CD4-positive, alpha-beta T cell treated with Interleukin-2 at 100 ng/mL for 4 hours (primary cell): ENCODE results near the gene ADGRD1.
"Not testable (repeated sequence)": the region's sequence is repeated elsewhere in the genome, so short reads cannot be mapped to it uniquely, and the experiment has no call there.

Experiments used
- DNase-seq: peaks from one replicate; pipeline ENCODE4 v3.0.0-alpha.2; 2020; ENCODE audit warnings: low spot score

ADGRD1 gene

GRCh38 chr12:131055596-131056233 is 102.0 kb downstream of the ADGRD1 start:
- DNase-seq: no peak

GRCh38 chr12:131056626-131057025 is 102.9 kb downstream of the ADGRD1 start:
- DNase-seq: no peak

- no peak for DNase-seq
Observed at GRCh38 chr12:131057211-131057721, 103.6 kb downstream of the ADGRD1 start.

DNA sequence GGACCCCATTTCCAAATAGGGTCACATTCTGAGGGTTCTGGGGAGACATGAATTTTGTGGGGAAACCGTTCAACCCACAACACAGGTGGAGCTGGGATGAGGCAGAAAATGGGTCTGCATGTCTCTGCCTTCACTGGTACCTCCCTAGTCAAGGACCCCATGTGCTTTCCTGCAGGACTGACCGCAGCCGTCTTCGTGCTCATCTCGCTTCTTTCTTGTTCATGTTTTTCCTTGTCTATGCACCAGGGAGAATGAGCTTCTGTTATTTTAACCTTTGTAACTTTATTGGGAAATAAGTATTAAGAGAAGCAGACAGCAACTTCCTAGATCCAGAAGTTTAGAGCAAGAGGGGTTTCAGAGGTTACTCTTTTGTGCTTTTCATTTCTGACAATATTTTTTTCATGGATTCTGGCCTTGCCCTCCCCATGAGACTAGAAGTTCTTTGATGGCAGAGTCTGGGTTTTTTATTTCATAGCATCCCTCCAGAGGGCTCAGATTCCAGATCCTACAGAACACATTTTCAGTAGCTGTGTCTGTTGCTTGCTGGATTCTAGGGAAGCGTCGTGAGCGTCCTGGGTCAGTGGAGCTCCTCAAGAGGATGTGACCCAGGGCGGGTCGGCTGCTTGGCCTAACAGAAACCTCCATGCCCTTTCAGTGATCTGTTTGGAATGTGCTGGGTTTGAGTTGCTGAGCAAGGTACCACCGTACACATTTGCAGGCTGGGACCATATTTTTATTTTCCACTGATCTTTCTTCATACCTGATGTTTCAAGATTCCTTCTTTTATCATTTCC is 104.2 kb downstream of the ADGRD1 start:
- DNase-seq: no peak

DNA sequence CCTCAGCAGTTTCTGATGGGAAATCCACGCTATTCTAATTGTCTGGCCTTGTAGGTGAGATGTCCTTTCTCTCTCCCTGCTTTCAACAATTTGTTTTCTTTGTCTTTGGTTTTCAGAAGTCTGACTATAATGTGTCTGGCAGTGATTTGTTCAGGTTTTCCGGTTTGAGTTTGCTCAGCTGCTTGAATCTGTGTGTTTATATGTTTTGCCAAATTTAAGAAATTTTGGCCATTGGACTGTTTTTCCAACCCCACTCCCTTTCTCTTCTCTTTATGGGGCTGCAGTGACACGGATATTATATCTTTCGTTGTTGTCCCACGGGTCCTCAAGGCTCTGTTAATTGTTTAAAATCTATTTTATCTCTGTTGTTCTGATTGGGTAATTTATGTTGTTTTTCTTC is 105.0 kb downstream of the ADGRD1 start:
- DNase-seq: no peak

GRCh38 chr12:131060011-131060703 is 106.5 kb downstream of the ADGRD1 start:
- DNase-seq: no peak

GRCh38 chr12:131061041-131061806 is 107.5 kb downstream of the ADGRD1 start:
- no peak for DNase-seq

DNA sequence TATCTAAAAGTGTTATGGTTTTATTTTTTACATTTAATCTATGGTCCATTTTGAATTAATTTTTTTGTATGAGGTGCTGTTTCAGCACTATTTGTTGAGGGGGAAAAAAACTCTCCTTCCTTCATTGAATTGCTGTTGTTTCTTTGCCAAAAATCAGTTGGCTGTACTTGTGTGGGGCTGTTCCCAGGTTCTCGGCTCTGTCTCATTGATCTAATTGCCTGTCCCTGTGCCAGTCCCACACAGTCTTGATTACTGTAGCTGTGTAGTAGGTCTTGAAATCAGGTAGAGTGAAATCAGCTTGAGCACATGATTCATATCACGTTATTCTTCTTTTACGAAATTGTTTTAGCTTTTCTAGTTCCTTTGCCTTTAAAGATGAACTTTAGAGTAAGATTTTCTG is 109.7 kb downstream of the ADGRD1 start:
- no peak for DNase-seq

DNA sequence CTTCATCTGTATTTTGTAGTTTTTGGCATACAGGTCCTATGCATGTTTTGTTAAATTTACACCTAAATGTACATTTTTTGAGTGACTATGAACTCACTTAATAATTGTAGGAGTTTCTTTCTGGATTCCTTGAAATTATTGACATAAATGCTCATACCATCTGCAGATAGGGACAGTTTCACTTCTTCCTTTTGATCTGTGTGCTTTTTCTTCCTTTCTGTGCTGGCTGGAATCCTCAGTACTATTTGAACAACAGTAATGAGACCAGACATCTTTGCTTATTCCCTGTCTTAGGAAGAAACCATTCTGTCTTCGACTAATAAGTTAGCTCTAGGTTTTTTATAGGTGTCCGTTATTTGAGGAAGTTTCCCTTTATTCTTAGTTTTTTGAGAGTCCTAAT is 110.3 kb downstream of the ADGRD1 start:
- no peak for DNase-seq

- DNase-seq: no peak
Observed at GRCh38 chr12:131065279-131065678, 111.6 kb downstream of the ADGRD1 start.

DNA sequence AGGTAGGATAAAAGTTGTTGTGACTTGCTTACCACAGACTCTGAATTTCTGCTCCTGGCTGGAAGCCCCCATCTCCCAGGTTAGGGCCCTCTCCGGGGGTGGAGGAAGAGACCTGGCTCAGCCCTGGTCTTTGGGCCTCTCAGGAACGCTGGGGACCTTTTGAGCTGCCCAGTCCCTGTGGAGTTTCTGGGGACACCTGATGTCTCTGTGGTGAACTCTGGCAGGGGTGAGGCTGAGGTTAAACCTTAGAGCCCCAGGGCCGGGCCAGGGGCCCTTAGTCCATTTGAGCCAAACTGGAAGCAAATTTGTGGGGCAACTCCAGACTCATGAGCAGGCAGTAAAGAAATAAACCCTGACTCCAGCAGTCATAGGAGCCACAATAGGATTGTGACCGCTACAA is 112.1 kb downstream of the ADGRD1 start:
- no peak for DNase-seq

DNA sequence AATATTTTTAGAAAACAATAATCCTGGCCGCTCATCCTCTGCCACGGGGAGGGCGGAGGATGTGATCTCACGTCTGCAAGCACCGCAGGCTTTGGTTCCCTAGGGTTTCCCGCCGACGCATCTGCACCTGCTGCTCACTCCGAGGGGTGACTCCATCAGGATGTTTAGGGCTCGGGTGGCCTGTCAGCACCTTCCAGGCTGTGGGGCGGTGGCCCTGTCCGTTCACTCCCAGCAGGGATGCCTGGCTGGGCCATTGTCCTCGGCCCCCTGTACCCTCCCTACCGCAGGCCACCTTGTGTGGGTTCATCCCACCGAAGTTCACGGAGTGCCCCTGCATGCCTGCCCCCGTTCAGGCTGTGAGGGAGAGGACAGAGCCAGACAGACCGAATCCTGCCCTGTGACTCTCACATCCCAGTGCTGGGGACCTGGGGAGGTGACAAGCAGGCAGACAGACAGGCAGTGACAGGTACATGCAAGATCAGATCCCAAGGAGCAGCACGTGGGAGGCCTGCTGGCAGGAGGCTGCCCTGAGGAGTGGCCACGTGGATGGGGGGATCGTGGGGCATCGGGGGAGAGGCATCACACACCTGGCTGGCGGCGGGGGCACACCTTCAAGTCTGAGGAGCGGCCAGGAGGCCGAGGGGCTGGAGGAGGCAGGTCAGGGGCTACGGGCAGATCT is 112.6 kb downstream of the ADGRD1 start:
- DNase-seq: no peak

GRCh38 chr12:131066886-131067490 is 113.3 kb downstream of the ADGRD1 start:
- no peak for DNase-seq

- DNase-seq: no peak
Observed at GRCh38 chr12:131067981-131068851, 114.5 kb downstream of the ADGRD1 start.

DNA sequence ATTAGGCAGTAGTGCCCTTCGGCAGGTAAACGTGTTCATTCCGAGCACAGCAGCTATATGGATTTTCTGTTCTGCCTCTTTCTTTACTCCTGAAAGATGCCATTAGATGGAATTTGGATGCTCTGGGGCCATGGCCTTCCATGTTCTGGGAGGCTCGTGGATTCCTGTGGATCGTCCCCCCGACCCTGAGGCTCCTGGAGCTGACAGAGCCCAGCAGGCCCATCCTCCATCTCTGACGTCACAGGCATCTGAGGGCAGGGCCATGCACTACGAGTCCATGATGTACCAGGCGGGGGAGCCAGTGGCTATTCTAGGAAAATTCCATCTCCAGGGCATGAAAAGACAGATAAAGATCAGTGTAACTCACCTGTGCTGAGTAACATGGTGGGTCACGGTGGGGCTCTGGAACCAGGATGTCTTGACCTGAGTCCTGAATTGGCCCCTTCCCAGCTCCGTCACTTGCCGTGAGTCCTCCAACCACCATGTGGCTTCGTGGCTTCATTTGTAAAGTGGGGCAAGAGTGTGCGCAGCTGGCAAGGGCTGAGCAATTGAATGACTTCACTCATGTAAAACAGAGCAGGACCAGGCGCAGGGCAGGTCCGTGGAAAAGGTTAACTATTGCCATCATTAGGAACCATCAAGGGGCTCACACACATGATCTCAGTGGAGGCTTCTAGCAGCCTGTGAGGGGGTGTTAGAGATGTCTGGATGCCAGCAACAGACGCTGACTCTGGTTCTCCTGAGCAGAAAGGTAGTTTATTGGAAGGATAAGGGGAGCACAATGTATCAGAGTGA is 115.4 kb downstream of the ADGRD1 start:
- DNase-seq: not testable (repeated sequence)

GRCh38 chr12:131070136-131070535 is 116.4 kb downstream of the ADGRD1 start:
- DNase-seq: not testable (repeated sequence)

DNA sequence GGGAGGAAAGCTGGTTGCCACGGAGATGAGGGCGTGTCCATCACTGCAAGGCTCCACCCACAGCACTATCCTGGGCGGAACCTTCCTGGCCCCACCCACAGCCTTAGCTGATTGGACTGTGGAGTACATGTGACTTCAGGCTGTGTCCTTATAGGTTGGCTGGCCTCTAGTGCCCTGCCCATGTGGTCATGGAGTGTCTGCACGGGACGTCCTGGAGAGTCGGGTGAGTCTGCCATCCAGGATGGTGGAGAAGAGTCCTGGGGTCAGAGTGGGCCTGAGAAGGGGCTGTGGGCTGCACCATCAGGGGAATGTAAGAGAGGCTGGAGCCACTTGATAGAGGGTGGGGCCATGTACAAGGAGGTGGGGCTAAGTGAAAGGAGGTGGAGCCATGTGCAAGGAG is 117.0 kb downstream of the ADGRD1 start:
- not testable (repeated sequence) for DNase-seq

DNA sequence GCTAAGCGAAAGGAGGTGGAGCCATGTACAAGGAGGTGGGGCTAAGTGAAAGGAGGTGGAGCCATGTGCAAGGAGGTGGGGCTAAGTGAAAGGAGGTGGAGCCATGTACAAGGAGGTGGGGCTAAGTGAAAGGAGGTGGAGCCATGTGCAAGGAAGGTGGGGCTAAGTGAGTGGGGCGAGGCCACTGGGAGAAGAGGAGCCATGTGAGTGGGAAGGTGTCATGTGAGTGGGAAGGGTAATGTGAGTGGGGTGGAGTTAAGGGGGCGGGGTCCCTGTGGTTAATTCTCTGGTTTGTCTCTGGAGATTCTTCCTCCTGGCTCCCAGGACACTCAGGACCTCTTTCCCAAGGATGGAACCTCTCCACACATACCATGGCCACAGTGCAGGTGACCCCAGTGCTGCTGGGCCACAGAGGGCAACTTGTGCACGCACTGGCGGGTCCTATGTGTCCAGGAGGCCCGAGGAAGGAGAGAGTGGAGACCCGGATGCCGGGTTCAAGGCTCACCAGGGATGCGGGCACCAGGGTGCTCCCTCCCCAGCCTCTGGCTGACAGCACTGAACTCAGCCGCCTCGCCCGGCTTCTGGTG is 117.6 kb downstream of the ADGRD1 start:
- not testable (repeated sequence) for DNase-seq

- not testable (repeated sequence) for DNase-seq
Observed at GRCh38 chr12:131071950-131072349, 118.2 kb downstream of the ADGRD1 start.
